Tibial nerve (tissue), 4 donors: ENCODE measurements around the gene IFIH1.

Source experiments
- CTCF ChIP-seq, 5 experiments: fragments of 200-600 bp in 3 of 5; fragments of 450-650 bp in 2 of 5; sonication (generic) in 3 of 5; IDR thresholded peaks; one replicate each; pipeline ENCODE4 v1.5.1; 2016 to 2019; ENCODE audit warnings: antibody characterized with exemption in 5 of 5, mild to moderate bottlenecking in 3 of 5, moderate library complexity in 2 of 5
- EP300 ChIP-seq, 2 donors: sonication (generic); formaldehyde crosslinking; IDR thresholded peaks; one replicate each; pipeline ENCODE4 v1.6.1; 2017; ENCODE audit warnings: antibody characterized with exemption in 2 of 2, mild to moderate bottlenecking in 1 of 2

- TF ChIP-seq EP300 (IDR thresholded peaks at IDR 0.05) (no peak), CTCF (IDR thresholded peaks at IDR 0.05) (no peak)
These were observed 76.9 kb downstream of the IFIH1 start for GRCh38 chr2:162241571-162241970.
